ENCODE results near the gene LGR4.

Gene LGR4

GRCh38 chr11:27487706-27488105, 15.1 kb upstream of the LGR4 start:
- FAIRE-seq: no peak

GRCh38 chr11:27485930-27486773, 13.6 kb upstream of the LGR4 start:
- FAIRE-seq: no peak
- no peak for DNase-seq (ENCODE audit: low spot score)

More at GRCh38 chr11:27487706-27488105, 15.1 kb upstream of the LGR4 start:
- DNase-seq (ENCODE audit: low spot score): no peak

GRCh38 chr11:27482793-27483192, 10.2 kb upstream of the LGR4 start:
- DNase-seq (ENCODE audit: low spot score): no peak
- FAIRE-seq: no peak

GRCh38 chr11:27481992-27482391, 9.4 kb upstream of the LGR4 start:
- DNase-seq (ENCODE audit: low spot score) (no peak), FAIRE-seq (no peak)

- DNase-seq (ENCODE audit: low spot score) (no peak), FAIRE-seq (no peak)
Observed at GRCh38 chr11:27477831-27478230, 5.2 kb upstream of the LGR4 start.

- FAIRE-seq: no peak
Observed at GRCh38 chr11:27477243-27477642, 4.7 kb upstream of the LGR4 start.

GRCh38 chr11:27475622-27476021, 3.0 kb upstream of the LGR4 start:
- DNase-seq (ENCODE audit: low spot score) (no peak), FAIRE-seq (no peak)

More at GRCh38 chr11:27477243-27477642, 4.7 kb upstream of the LGR4 start:
- DNase-seq (ENCODE audit: low spot score): no peak

- DNase-seq (ENCODE audit: low spot score): no peak
- FAIRE-seq: no peak
Observed at GRCh38 chr11:27473017-27473406, 422 bp upstream of the LGR4 start.

GRCh38 chr11:27471589-27472397, 797 bp downstream of the LGR4 start:
- DNase-seq (ENCODE audit: low spot score): peak; percentile 60
- no peak for FAIRE-seq

GRCh38 chr11:27470826-27471588, 1.6 kb downstream of the LGR4 start:
- FAIRE-seq (no peak), DNase-seq (ENCODE audit: low spot score) (no peak)

- no peak for FAIRE-seq
- no peak for DNase-seq (ENCODE audit: low spot score)
Observed at GRCh38 chr11:27470166-27470565, 2.4 kb downstream of the LGR4 start.

GRCh38 chr11:27468995-27469695, 3.4 kb downstream of the LGR4 start:
- DNase-seq (ENCODE audit: low spot score) (no peak), FAIRE-seq (no peak)

- FAIRE-seq (no peak), DNase-seq (ENCODE audit: low spot score) (no peak)
Observed at GRCh38 chr11:27468209-27468994, 4.2 kb downstream of the LGR4 start.

- no peak for FAIRE-seq
- DNase-seq (ENCODE audit: low spot score): no peak
Observed at GRCh38 chr11:27467181-27467913, 5.2 kb downstream of the LGR4 start.

GRCh38 chr11:27466363-27466762, 6.2 kb downstream of the LGR4 start:
- DNase-seq (ENCODE audit: low spot score): no peak
- no peak for FAIRE-seq

GRCh38 chr11:27465629-27466028, 7.0 kb downstream of the LGR4 start:
- DNase-seq (ENCODE audit: low spot score): no peak
- no peak for FAIRE-seq

- DNase-seq (ENCODE audit: low spot score) (no peak), FAIRE-seq (no peak)
Observed at GRCh38 chr11:27464909-27465308, 7.7 kb downstream of the LGR4 start.

- no peak for DNase-seq (ENCODE audit: low spot score)
- FAIRE-seq: no peak
Observed at GRCh38 chr11:27464289-27464696, 8.3 kb downstream of the LGR4 start.

GRCh38 chr11:27462543-27462942, 10.0 kb downstream of the LGR4 start:
- DNase-seq (ENCODE audit: low spot score) (no peak), FAIRE-seq (no peak)

Measured in urothelium cell line (cell line).